Measurements from ENCODE around the gene OXT. TPM values are rescaled to one million over a fixed set of nuclear protein-coding genes. Genes with fewer than 3 reads are reported as not detected.
"Not testable (repeated sequence)": the region's sequence is repeated elsewhere in the genome, so short reads cannot be mapped to it uniquely, and the experiment has no call there.

OXT gene
- total and polyA plus RNA-seq, 5 donors = 0.50 TPM; not detected in 4

DNA sequence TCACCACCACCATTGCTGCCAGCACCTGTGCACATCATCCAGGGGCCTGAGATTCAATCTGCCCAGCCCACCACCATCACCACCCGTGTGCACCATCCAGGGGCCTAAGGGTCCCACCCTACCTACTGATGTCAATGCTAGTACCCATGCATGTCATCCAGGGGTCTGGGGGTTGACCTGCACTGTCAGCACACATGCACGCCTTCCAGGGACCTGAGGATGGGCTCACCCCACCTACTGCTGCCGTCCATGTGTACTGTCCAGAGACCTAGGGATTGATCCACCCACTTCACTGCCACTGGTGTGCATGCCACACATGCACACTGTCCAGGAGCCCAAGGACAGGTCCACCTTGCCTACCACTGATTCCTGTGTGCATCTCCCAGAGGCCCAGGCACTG is 11.9 kb upstream of the OXT start:
- no peaks in the 10 kb centered on the region for H3K9me3 ChIP-seq (ENCODE audit: control insufficient read depth, low read length)

DNA sequence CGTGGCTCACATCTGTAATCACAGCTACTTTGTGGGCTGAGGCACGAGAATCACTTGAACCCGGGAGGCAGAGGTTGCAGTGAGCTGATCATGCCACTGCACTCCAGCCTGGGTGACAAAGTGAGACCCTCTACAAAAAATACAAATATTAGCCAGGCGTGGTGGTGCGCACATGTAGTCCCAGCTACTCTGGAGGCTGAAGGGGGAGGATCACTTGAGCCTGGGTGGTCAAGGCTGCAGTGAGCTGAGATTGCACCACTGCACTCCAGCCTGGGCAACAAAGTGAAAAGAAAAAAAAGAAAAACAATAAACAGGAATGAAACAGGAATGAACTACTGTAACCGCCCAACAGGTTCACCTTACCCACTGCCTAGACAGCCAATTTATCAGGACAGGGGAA is 7.3 kb upstream of the OXT start:
- ATAC-seq; H3K27ac ChIP-seq (ENCODE audit: low read length); H3K4me3 ChIP-seq (ENCODE audit: low read length); DNase-seq; H3K27me3 ChIP-seq (ENCODE audit: control insufficient read depth, insufficient read depth); intact Hi-C loops (cut with DNase I); H3K4me1 ChIP-seq (ENCODE audit: control insufficient read depth, insufficient read depth, low read length); H3K9me3 ChIP-seq (ENCODE audit: control insufficient read depth, low read length): not testable (repeated sequence)
- 83% methylated on average over 6 of the region's 6 CpGs for WGBS

More for the DNA sequence above, 11.9 kb upstream of the OXT start:
- intact Hi-C loops (cut with DNase I) = loop anchor here (10.0 kb wide), 3 partner anchors 55 to 265 kb away; no protein-coding TSS in a partner anchor
- DNase-seq (no peak), ATAC-seq (no peak)
- 95% methylated on average over 3 of the region's 3 CpGs for WGBS
- H3K27ac ChIP-seq (ENCODE audit: low read length) = no peak overlapping the region
- H3K4me1 ChIP-seq (ENCODE audit: control insufficient read depth, insufficient read depth, low read length) = no peaks in the 10 kb centered on the region
- H3K27me3 ChIP-seq (ENCODE audit: control insufficient read depth, insufficient read depth) = no peaks in the 10 kb centered on the region
- no peak overlapping the region for H3K4me3 ChIP-seq (ENCODE audit: low read length)

DNA sequence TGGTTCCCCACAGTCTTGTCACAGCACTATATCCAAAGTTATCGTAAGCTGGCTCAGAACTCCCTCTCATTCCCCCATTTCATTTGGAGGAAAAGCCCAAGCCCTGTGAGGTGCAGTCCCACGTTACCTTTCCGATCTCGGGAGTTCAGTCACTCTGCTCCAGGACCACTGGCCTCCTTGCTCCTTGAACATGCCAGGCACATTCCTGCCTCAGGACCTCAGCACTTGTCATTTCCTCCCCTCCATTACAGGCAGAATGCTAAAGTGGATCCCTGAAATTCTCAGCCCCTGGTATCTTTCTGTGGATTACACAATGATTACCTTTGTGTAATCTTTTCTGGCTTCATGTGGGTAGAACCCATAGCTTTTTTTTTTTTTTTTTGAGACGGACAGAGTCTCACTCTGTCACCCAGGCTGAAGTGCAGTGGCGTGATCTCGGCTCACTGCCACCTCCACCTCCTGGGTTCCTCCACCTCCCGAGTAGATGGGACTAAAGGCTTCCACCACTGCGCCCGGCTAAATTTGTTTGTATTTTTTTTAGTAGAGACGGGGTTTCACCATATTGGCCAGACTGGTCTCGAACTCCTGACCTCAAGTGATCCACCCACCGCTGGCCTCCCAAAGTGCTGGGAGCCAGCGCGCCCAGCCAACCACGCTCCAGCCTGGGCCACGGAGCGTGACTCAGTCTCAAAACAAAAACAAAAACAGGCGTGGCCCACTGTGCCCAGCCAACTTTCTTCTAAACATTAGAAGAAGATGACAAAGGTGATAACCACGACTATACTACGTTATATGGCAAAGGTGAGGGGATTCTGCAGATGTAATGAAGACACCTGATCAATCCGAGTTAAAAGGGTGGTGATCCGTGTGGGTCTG is 4.0 kb upstream of the OXT start:
- Histone ChIP-seq H3K27ac (ENCODE audit: low read length) (no peak overlapping the region), H3K4me3 (ENCODE audit: low read length) (no peak overlapping the region), H3K4me1 (ENCODE audit: control insufficient read depth, insufficient read depth, low read length) (no peaks in the 10 kb centered on the region), H3K27me3 (ENCODE audit: control insufficient read depth, insufficient read depth) (no peaks in the 10 kb centered on the region), H3K9me3 (ENCODE audit: control insufficient read depth, low read length) (no peaks in the 10 kb centered on the region)
- DNase-seq (no peak), ATAC-seq (no peak)
- intact Hi-C loops (cut with DNase I) = no loop called here
- 83% methylated on average over 23 of the region's 23 CpGs for WGBS

DNA sequence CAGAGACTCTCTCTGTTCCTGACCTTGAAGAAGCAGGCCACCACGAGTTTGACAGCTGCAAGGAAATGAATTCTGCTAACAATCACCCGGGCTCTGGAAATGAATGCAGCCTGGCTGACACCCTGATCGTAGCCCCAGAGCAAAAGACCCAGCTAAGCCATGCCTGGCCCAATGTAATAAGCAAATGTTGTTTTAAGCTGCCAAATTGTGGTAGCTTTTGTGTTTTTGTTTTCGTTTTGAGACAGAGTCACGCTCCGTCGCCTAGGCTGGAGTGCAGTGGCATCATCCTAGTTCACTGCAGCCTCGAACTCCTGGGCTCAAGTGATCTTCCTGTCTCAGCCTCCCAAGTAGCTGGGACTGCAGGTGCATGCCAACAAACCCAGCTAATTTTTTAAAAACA is 3.3 kb upstream of the OXT start:
- Histone ChIP-seq H3K4me1 (ENCODE audit: control insufficient read depth, insufficient read depth, low read length) (no peaks in the 10 kb centered on the region), H3K27ac (ENCODE audit: low read length) (no peak overlapping the region), H3K9me3 (ENCODE audit: control insufficient read depth, low read length) (no peaks in the 10 kb centered on the region), H3K4me3 (ENCODE audit: low read length) (no peak overlapping the region), H3K27me3 (ENCODE audit: control insufficient read depth, insufficient read depth) (no peaks in the 10 kb centered on the region)
- DNase-seq (no peak), ATAC-seq (no peak)
- intact Hi-C loops (cut with DNase I) = no loop called here
- WGBS = 67% methylated on average over 8 of the region's 8 CpGs

DNA sequence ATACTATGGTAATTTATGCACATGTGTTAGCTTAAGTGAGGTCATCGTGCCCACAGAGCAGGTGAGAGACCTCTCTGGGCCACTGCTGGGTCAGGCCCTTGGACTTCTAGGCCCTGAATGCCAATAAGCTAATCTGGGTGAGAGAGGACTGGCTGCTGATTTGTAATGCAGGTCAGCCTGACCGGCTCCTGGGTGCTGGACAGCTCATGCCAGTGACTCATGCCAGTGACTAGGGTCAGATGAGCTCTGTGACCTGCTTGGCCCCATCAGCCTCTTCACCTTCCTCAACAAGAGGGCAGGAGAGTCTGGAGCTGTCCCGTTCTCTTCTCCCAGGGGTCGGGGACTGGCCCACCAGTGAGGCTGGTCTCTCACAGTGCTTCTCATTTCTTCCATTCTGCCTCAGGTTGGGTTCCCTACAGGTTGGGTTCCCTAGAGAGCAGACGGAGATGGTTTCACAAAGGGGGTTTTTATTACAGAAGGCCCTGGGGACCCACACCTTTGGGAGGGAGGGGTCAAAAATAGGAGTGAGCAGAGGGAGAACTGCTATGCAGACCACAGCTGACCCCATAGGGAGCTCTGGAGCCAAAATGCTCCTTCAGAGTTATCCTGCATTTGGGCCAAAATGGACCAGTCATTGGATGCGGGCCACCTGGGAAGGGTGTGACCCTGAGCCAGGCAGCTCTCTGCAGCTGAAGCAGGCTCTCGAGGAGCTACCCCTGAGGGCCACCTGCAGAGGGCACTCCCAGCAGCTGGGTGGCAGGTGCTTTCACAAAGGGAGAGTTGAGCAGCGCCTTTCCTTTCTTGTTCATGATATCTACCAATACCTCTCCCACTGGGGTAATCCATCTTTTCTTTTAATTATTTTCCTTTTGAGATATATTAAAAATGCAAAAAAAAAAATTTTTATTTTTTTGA is 2.2 kb upstream of the OXT start:
- 82% methylated on average over 8 of the region's 8 CpGs for WGBS
- Histone ChIP-seq H3K9me3 (ENCODE audit: control insufficient read depth, low read length) (no peaks in the 10 kb centered on the region), H3K4me3 (ENCODE audit: low read length) (no peak overlapping the region), H3K27me3 (ENCODE audit: control insufficient read depth, insufficient read depth) (no peaks in the 10 kb centered on the region), H3K27ac (ENCODE audit: low read length) (no peak overlapping the region), H3K4me1 (ENCODE audit: control insufficient read depth, insufficient read depth, low read length) (no peaks in the 10 kb centered on the region)
- no peak for DNase-seq
- intact Hi-C loops (cut with DNase I) = no loop called here
- no peak for ATAC-seq

DNA sequence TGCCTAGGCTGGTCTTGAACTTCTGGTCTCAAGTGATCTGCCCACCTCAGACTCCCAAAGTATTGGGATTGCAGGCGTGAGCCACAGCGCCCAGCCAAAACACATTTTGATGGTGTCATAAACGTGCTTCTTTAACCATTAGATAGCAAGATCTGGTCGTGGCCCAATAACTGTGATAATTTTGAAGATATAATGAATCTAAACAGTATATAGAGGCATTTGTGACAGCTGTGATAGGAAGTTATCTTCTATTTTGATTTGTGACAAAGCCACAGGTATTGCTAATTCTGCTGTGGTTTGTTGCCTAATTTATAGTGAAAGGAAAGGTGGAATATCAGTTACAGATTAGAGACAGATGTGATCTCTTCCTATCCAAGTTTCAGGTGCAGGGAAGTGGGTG is 695 bp upstream of the OXT start:
- Histone ChIP-seq H3K27ac (ENCODE audit: low read length) (no peak overlapping the region), H3K27me3 (ENCODE audit: control insufficient read depth, insufficient read depth) (no peaks in the 10 kb centered on the region), H3K9me3 (ENCODE audit: control insufficient read depth, low read length) (no peaks in the 10 kb centered on the region), H3K4me1 (ENCODE audit: control insufficient read depth, insufficient read depth, low read length) (no peaks in the 10 kb centered on the region), H3K4me3 (ENCODE audit: low read length) (no peak overlapping the region)
- intact Hi-C loops (cut with DNase I) = no loop called here
- 80% methylated on average over 4 of the region's 4 CpGs for WGBS
- DNase-seq = no peak
- no peak for ATAC-seq

DNA sequence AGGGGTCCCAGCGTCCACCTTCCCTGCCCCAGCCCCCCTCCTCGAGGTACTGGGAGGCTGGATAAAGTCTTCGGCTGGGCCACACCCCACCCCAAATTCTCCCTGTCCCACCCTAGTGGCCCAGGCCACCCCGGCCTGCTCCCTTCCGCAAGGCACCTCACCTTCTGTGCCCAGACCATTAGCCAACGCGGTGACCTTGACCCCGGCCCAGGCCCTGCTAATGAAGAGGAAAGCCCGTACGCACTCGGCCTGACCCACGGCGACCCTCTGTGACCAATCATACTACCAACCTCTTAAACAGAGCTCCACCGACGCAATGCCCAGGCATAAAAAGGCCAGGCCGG is 182 bp upstream of the OXT start:
- no peaks in the 10 kb centered on the region for H3K9me3 ChIP-seq (ENCODE audit: control insufficient read depth, low read length)
- 73% methylated on average over 16 of the region's 16 CpGs for WGBS
- H3K4me1 ChIP-seq (ENCODE audit: control insufficient read depth, insufficient read depth, low read length) = no peaks in the 10 kb centered on the region
- intact Hi-C loops (cut with DNase I) = no loop called here
- DNase-seq (no peak), ATAC-seq (peak in 1 of 2 donors; percentile 13)
- no peak overlapping the region for H3K4me3 ChIP-seq (ENCODE audit: low read length)
- H3K27me3 ChIP-seq (ENCODE audit: control insufficient read depth, insufficient read depth) = no peaks in the 10 kb centered on the region
- H3K27ac ChIP-seq (ENCODE audit: low read length) = no peak overlapping the region

DNA sequence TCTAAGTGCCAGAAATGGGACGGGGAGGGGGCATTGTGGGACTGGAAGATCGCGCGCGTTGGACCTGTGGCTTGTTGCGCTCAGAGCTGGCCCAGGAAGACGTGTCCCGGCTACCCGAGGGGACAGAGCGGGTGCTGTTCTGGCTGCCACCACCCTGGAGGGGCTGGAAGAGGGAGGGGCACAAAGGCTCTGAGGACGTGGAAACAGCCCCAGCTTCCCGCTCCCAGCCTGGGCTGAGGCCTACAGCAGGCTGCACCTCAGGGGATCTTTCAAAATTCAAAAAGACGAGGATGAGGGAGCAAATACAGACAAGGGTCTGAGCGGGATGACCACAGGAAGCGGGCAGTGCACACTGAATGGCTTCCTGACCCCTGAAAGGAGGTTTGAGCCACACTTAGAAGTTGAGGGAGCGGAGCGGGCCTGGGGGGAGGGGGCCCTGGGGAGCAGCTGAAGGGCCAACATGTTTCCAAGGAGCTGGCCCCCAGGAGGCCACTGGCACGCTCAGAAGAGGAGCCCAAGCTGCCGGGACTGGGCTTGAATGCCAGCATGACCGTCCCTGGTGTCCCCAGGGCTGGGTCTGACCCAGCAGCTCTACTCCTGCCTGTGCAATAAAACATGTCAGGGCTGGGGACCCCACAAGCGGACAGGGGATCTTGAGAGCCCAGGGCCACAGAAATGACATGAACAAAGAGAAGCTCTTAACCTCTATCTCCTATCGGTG is 1.3 kb downstream of the OXT start:
- H3K27ac ChIP-seq (ENCODE audit: low read length) = no peak overlapping the region
- no peaks in the 10 kb centered on the region for H3K27me3 ChIP-seq (ENCODE audit: control insufficient read depth, insufficient read depth)
- intact Hi-C loops (cut with DNase I) = no loop called here
- peak overlapping the region; percentile 47 for H3K4me3 ChIP-seq (ENCODE audit: low read length)
- H3K4me1 ChIP-seq (ENCODE audit: control insufficient read depth, insufficient read depth, low read length) = no peaks in the 10 kb centered on the region
- ATAC-seq (peak in 1 of 2 donors; percentile 35), DNase-seq (no peak)
- WGBS = 76% methylated on average over 22 of the region's 22 CpGs
- no peaks in the 10 kb centered on the region for H3K9me3 ChIP-seq (ENCODE audit: control insufficient read depth, low read length)

DNA sequence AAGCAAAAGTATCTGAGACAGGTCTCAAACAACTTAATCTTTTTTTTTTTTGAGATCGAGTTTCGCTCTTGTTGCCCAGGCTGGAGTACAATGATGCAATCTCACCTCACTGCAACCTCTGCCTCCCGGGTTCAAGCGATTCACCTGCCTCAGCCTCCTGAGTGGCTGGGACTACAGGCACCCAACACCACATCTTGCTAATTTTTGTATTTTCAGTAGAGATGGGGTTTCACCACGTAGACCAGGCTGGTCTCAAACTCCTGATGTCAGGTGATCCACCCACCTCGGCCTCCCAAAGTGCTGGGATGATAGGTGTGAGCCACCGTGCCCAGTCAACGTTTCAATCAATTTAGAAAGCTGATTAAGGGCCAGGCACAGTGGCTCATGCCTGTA is 1.8 kb downstream of the OXT start:
- H3K9me3 ChIP-seq (ENCODE audit: control insufficient read depth, low read length); DNase-seq; intact Hi-C loops (cut with DNase I); H3K27ac ChIP-seq (ENCODE audit: low read length); H3K4me3 ChIP-seq (ENCODE audit: low read length); H3K27me3 ChIP-seq (ENCODE audit: control insufficient read depth, insufficient read depth); ATAC-seq; H3K4me1 ChIP-seq (ENCODE audit: control insufficient read depth, insufficient read depth, low read length): not testable (repeated sequence)
- WGBS = 93% methylated on average over 8 of the region's 8 CpGs

DNA sequence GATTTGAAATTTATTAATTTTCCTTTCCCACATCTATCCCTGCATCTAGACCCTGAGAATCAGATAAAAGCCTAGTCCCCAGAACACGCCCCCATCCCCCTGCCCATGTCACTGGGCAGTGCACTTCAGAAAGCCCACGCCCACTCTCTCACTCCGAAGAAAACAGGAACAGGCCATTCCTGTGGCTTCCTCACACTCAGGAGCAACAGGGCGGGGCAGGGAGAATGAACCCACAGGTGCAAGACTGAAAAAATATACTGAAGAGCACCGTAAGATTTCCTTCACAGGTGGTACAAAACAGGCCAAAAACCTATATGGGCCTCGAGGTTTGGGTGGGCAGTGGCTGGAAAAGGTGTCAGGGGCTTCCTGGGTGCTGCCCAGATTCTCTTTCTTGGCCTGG is 3.4 kb downstream of the OXT start:
- intact Hi-C loops (cut with DNase I) = no loop called here
- ATAC-seq = no peak

DNA sequence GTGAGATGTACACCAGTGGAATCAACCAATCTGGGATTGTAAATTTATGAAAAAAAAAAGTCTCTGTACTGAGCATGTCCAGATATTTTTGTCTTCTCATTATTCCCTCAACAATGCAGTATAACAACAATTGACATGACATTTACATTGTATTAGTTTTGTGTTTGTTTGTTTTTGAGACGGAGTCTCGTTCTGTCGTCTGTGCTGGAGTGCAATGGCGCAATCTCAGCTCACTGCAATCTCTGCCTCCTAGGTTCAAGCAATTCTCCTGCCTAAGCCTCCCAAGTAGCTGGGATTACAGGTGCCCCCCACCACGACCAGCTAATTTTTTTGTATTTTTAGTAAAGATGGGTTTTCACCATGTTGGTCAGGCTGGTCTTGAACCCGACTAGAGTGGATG is 3.9 kb downstream of the OXT start:
- WGBS = 88% methylated on average over 6 of the region's 6 CpGs
- H3K4me1 ChIP-seq (ENCODE audit: control insufficient read depth, insufficient read depth, low read length); intact Hi-C loops (cut with DNase I); H3K27me3 ChIP-seq (ENCODE audit: control insufficient read depth, insufficient read depth); H3K9me3 ChIP-seq (ENCODE audit: control insufficient read depth, low read length); ATAC-seq; H3K27ac ChIP-seq (ENCODE audit: low read length); DNase-seq; H3K4me3 ChIP-seq (ENCODE audit: low read length): not testable (repeated sequence)

More for the DNA sequence above, 3.4 kb downstream of the OXT start:
- H3K27me3 ChIP-seq (ENCODE audit: control insufficient read depth, insufficient read depth) = no peaks in the 10 kb centered on the region
- no peak overlapping the region for H3K27ac ChIP-seq (ENCODE audit: low read length)
- WGBS = 72% methylated on average over 6 of the region's 6 CpGs
- DNase-seq = no peak
- no peaks in the 10 kb centered on the region for H3K9me3 ChIP-seq (ENCODE audit: control insufficient read depth, low read length)
- no peaks in the 10 kb centered on the region for H3K4me1 ChIP-seq (ENCODE audit: control insufficient read depth, insufficient read depth, low read length)
- H3K4me3 ChIP-seq (ENCODE audit: low read length) = no peak overlapping the region

Data from right cardiac atrium (tissue), 5 donors.